HG03066 (cell line): ENCODE results near the gene STK39.

Source experiments
- ATAC-seq: cut with Tn5 transposase; IDR thresholded peaks from one replicate; pipeline ENCODE4 v1.9.1; 2021; ENCODE audit warnings: low read depth; ENCODE audit not compliant: unreplicated experiment

The STK39 gene

GRCh38 chr2:168210895-168211570 lies 36.4 kb downstream of the STK39 start:
- ATAC-seq = no peak

GRCh38 chr2:168210216-168210894 lies 37.0 kb downstream of the STK39 start:
- ATAC-seq = no peak

- ATAC-seq = no peak
These were observed 38.7 kb downstream of the STK39 start for GRCh38 chr2:168208652-168209051.

- ATAC-seq = no peak
These were observed 39.5 kb downstream of the STK39 start for GRCh38 chr2:168207851-168208250.

- no peak for ATAC-seq
These were observed 43.4 kb downstream of the STK39 start for GRCh38 chr2:168203762-168204693.

GRCh38 chr2:168201584-168202116 lies 45.7 kb downstream of the STK39 start:
- no peak for ATAC-seq

- no peak for ATAC-seq
These were observed 46.3 kb downstream of the STK39 start for GRCh38 chr2:168200930-168201583.

GRCh38 chr2:168198476-168199207 lies 48.8 kb downstream of the STK39 start:
- ATAC-seq = no peak

GRCh38 chr2:168196764-168197180 lies 50.6 kb downstream of the STK39 start:
- no peak for ATAC-seq

- peak; percentile 95 for ATAC-seq
These were observed 52.4 kb downstream of the STK39 start for GRCh38 chr2:168194784-168195522.

- ATAC-seq = no peak
These were observed 54.4 kb downstream of the STK39 start for GRCh38 chr2:168192839-168193616.

GRCh38 chr2:168191955-168192785 lies 55.2 kb downstream of the STK39 start:
- no peak for ATAC-seq

GRCh38 chr2:168190590-168191336 lies 56.6 kb downstream of the STK39 start:
- no peak for ATAC-seq

GRCh38 chr2:168189835-168190569 lies 57.4 kb downstream of the STK39 start:
- ATAC-seq = no peak

GRCh38 chr2:168188002-168188401 lies 59.4 kb downstream of the STK39 start:
- ATAC-seq = no peak

GRCh38 chr2:168186452-168186851 lies 60.9 kb downstream of the STK39 start:
- no peak for ATAC-seq
